Measurements from ENCODE around the gene PTPN21. TPM values are rescaled to one million over a fixed set of nuclear protein-coding genes. Genes with fewer than 3 reads are reported as not detected.

Gene PTPN21
- total RNA-seq, 1 donor from 2014 or later, result 30.1 TPM

GRCh38 chr14:88565427-88565826 is 10.6 kb upstream of the PTPN21 start:
- DNase-seq (ENCODE audit: low read depth), result no peak
- TF ChIP-seq CTCF (IDR thresholded peaks at IDR 0.05; ENCODE audit: insufficient read depth, low read depth, low read length) (no peak), EZH2 (IDR thresholded peaks at IDR 0.05; ENCODE audit: insufficient read depth, low read length) (no peak)
- peaks cover 33% of the 10 kb centered on the region for H4K20me1 ChIP-seq (ENCODE audit: insufficient read depth, low read length)
- peaks cover 11% of the 10 kb centered on the region for H3K4me1 ChIP-seq (ENCODE audit: insufficient read depth, low read length)
- peaks cover 31% of the 10 kb centered on the region for H3K36me3 ChIP-seq (ENCODE audit: insufficient read depth, low read length)
- no peak overlapping the region for H2AFZ ChIP-seq (ENCODE audit: low read depth, low read length)
- H3K9ac ChIP-seq (ENCODE audit: low read length), result no peak overlapping the region
- no peaks in the 10 kb centered on the region for H3K27me3 ChIP-seq (ENCODE audit: insufficient read depth, low read length)
- FAIRE-seq, result no peak
- no peak overlapping the region for H3K4me3 ChIP-seq (ENCODE audit: insufficient read depth, low read depth, low read length)
- no peak overlapping the region for H3K4me2 ChIP-seq (ENCODE audit: low read length)
- H3K27ac ChIP-seq (ENCODE audit: low read depth, low read length), result no peak overlapping the region
- Mint-ChIP-seq H3K9me3 (ENCODE audit: unreplicated experiment) (no peaks in the 10 kb centered on the region), H3K36me3 (ENCODE audit: low read depth, unreplicated experiment) (no peaks in the 10 kb centered on the region), H3K27ac (ENCODE audit: unreplicated experiment) (no peak overlapping the region), H3K4me1 (ENCODE audit: low read depth, unreplicated experiment) (peaks cover 2% of the 10 kb centered on the region), H3K4me3 (ENCODE audit: unreplicated experiment) (no peak overlapping the region), H3K27me3 (ENCODE audit: low read depth, unreplicated experiment) (no peaks in the 10 kb centered on the region)
- no peaks in the 10 kb centered on the region for H3K9me3 ChIP-seq (ENCODE audit: insufficient read depth, low read depth, low read length)
- H3K79me2 ChIP-seq (ENCODE audit: insufficient read depth, low read length), result peaks cover 51% of the 10 kb centered on the region

- peak overlapping the region; percentile 94 for H3K4me3 ChIP-seq (ENCODE audit: insufficient read depth, low read depth, low read length)
- TF ChIP-seq EZH2 (IDR thresholded peaks at IDR 0.05; ENCODE audit: insufficient read depth, low read length), result no peak
- TF ChIP-seq CTCF (IDR thresholded peaks at IDR 0.05; ENCODE audit: insufficient read depth, low read depth, low read length), result no peak
- H2AFZ ChIP-seq (ENCODE audit: low read depth, low read length), result no peak overlapping the region
- peak overlapping the region; percentile 99 for H3K4me3 Mint-ChIP-seq (ENCODE audit: unreplicated experiment)
- peak overlapping the region; percentile 94 for H3K27ac ChIP-seq (ENCODE audit: low read depth, low read length)
- peaks cover 47% of the 10 kb centered on the region for H3K79me2 ChIP-seq (ENCODE audit: insufficient read depth, low read length)
- H3K27me3 ChIP-seq (ENCODE audit: insufficient read depth, low read length), result no peaks in the 10 kb centered on the region
- H3K36me3 ChIP-seq (ENCODE audit: insufficient read depth, low read length), result peaks cover 16% of the 10 kb centered on the region
- H3K4me2 ChIP-seq (ENCODE audit: low read length), result peak overlapping the region; percentile 91
- H3K9ac ChIP-seq (ENCODE audit: low read length), result peak overlapping the region; percentile 94
- peaks cover 11% of the 10 kb centered on the region for H3K4me1 ChIP-seq (ENCODE audit: insufficient read depth, low read length)
- FAIRE-seq (no peak), DNase-seq (ENCODE audit: low read depth) (no peak)
- H3K27me3 Mint-ChIP-seq (ENCODE audit: low read depth, unreplicated experiment), result no peaks in the 10 kb centered on the region
- no peaks in the 10 kb centered on the region for H3K9me3 ChIP-seq (ENCODE audit: insufficient read depth, low read depth, low read length)
- peak overlapping the region; percentile 91 for H3K27ac Mint-ChIP-seq (ENCODE audit: unreplicated experiment)
- peaks cover 2% of the 10 kb centered on the region for H3K4me1 Mint-ChIP-seq (ENCODE audit: low read depth, unreplicated experiment)
- peaks cover 24% of the 10 kb centered on the region for H4K20me1 ChIP-seq (ENCODE audit: insufficient read depth, low read length)
- no peaks in the 10 kb centered on the region for H3K9me3 Mint-ChIP-seq (ENCODE audit: unreplicated experiment)
- H3K36me3 Mint-ChIP-seq (ENCODE audit: low read depth, unreplicated experiment), result no peaks in the 10 kb centered on the region
These were observed 9.0 kb upstream of the PTPN21 start for GRCh38 chr14:88563845-88564244.

- peak within 1 kb of the TSS; percentile 94 for H3K27ac ChIP-seq (ENCODE audit: low read depth, low read length)
- peak within 1 kb of the TSS; percentile 94 for H3K4me3 ChIP-seq (ENCODE audit: insufficient read depth, low read depth, low read length)
- peaks cover 8% of the 10 kb centered on the region for H3K36me3 ChIP-seq (ENCODE audit: insufficient read depth, low read length)
- H3K4me2 ChIP-seq (ENCODE audit: low read length), result peak within 1 kb of the TSS; percentile 91
- FAIRE-seq (no peak), DNase-seq (ENCODE audit: low read depth) (peak; percentile 64)
- peaks cover 11% of the 10 kb centered on the region for H3K4me1 ChIP-seq (ENCODE audit: insufficient read depth, low read length)
- no peaks in the 10 kb centered on the region for H3K27me3 Mint-ChIP-seq (ENCODE audit: low read depth, unreplicated experiment)
- H3K27ac Mint-ChIP-seq (ENCODE audit: unreplicated experiment), result peak within 1 kb of the TSS; percentile 91
- H3K79me2 ChIP-seq (ENCODE audit: insufficient read depth, low read length), result peaks cover 44% of the 10 kb centered on the region
- H3K4me1 Mint-ChIP-seq (ENCODE audit: low read depth, unreplicated experiment), result peaks cover 2% of the 10 kb centered on the region
- H3K9ac ChIP-seq (ENCODE audit: low read length), result peak within 1 kb of the TSS; percentile 94
- H3K36me3 Mint-ChIP-seq (ENCODE audit: low read depth, unreplicated experiment), result no peaks in the 10 kb centered on the region
- TF ChIP-seq EZH2 (IDR thresholded peaks at IDR 0.05; ENCODE audit: insufficient read depth, low read length) (no peak), CTCF (IDR thresholded peaks at IDR 0.05; ENCODE audit: insufficient read depth, low read depth, low read length) (no peak)
- no peaks in the 10 kb centered on the region for H3K27me3 ChIP-seq (ENCODE audit: insufficient read depth, low read length)
- peaks cover 22% of the 10 kb centered on the region for H4K20me1 ChIP-seq (ENCODE audit: insufficient read depth, low read length)
- H3K9me3 ChIP-seq (ENCODE audit: insufficient read depth, low read depth, low read length), result no peaks in the 10 kb centered on the region
- peak within 1 kb of the TSS; percentile 99 for H2AFZ ChIP-seq (ENCODE audit: low read depth, low read length)
- H3K4me3 Mint-ChIP-seq (ENCODE audit: unreplicated experiment), result peak within 1 kb of the TSS; percentile 99
- H3K9me3 Mint-ChIP-seq (ENCODE audit: unreplicated experiment), result no peaks in the 10 kb centered on the region
These were observed 8.3 kb upstream of the PTPN21 start, which contains the start of gene ZC3H14 for GRCh38 chr14:88562831-88563686. Gene ZC3H14 (plus strand): TSS chr14:88563037. CDS start chr14:88563134, 97 bp downstream.
